Osteoblast (primary cell): Measurements from ENCODE around the gene SDC1. TPM values are rescaled to one million over a fixed set of nuclear protein-coding genes. Genes with fewer than 3 reads are reported as not detected.

ENCODE experiments used
- DNase-seq: peaks from one replicate; pipeline ENCODE4 v3.0.0; 2011; ENCODE audit warnings: low spot score, mixed read lengths; ENCODE audit not compliant: insufficient read length; ENCODE audit errors: missing footprints
- H2AFZ ChIP-seq: 2 replicates; pipeline ENCODE4 v1.6.0; 2011; ENCODE audit warnings: mild to moderate bottlenecking, low read length
- H3K27ac ChIP-seq: 2 replicates; pipeline ENCODE4 v1.5.1; 2011; ENCODE audit warnings: mild to moderate bottlenecking, low read depth, low read length, moderate library complexity
- H3K27me3 ChIP-seq: 2 replicates; pipeline ENCODE4 v1.6.0; 2012; ENCODE audit warnings: mild to moderate bottlenecking, control low read depth, inconsistent platforms, low read length, moderate library complexity; ENCODE audit not compliant: insufficient read depth
- H3K36me3 ChIP-seq: 2 replicates; pipeline ENCODE4 v1.5.1; 2011; ENCODE audit warnings: mild to moderate bottlenecking, low read length, control low read depth, moderate library complexity; ENCODE audit not compliant: insufficient read depth
- H3K4me1 ChIP-seq: 2 replicates; pipeline ENCODE4 v1.5.1; 2011; ENCODE audit warnings: mild to moderate bottlenecking, low read length, control low read depth, moderate library complexity; ENCODE audit not compliant: insufficient read depth
- H3K4me2 ChIP-seq: 2 replicates; pipeline ENCODE4 v1.6.0; 2011; ENCODE audit warnings: mild to moderate bottlenecking, low read length; ENCODE audit not compliant: insufficient read depth
- H3K4me3 ChIP-seq: fragments of 200-600 bp; sonication (generic); 3 replicates; pipeline ENCODE4 v1.5.1; 2012; ENCODE audit warnings: mild to moderate bottlenecking, low read length, inconsistent platforms; ENCODE audit not compliant: insufficient read depth
- H3K79me2 ChIP-seq: 2 replicates; pipeline ENCODE4 v1.6.0; 2012; ENCODE audit warnings: mild to moderate bottlenecking, low read length, control low read depth, inconsistent platforms; ENCODE audit not compliant: insufficient read depth
- H3K9me3 ChIP-seq: 2 replicates; pipeline ENCODE4 v1.5.1; 2011; ENCODE audit warnings: low read depth, low read length, control low read depth
- H4K20me1 ChIP-seq: 2 replicates; pipeline ENCODE4 v1.6.0; 2012; ENCODE audit warnings: mild to moderate bottlenecking, low read length, control low read depth; ENCODE audit not compliant: insufficient read depth
- CTCF ChIP-seq: IDR thresholded peaks from 2 replicates; pipeline ENCODE4 v1.5.1; 2011; ENCODE audit warnings: mild to moderate bottlenecking, low read depth, low read length, moderate library complexity; ENCODE audit errors: extremely low read depth
- total RNA-seq: library from RNA; depleted of rRNA; stranded (reverse); fragments of >200 nt; gene quantifications from 2 replicates; pipeline ENCODE4 v1.2.3, GENCODE V29; 2012

Gene SDC1
- total RNA-seq, 1 donor: 7.6 TPM

GRCh38 chr2:20169796-20170703, 54.9 kb downstream of the SDC1 start:
- Histone ChIP-seq H3K9me3 (no peaks in the 10 kb centered on the region), H3K36me3 (no peaks in the 10 kb centered on the region), H3K4me1 (peaks cover 18% of the 10 kb centered on the region), H3K4me3 (no peak overlapping the region), H3K79me2 (no peaks in the 10 kb centered on the region), H3K27me3 (no peaks in the 10 kb centered on the region), H3K27ac (no peak overlapping the region), H2AFZ (peak overlapping the region; percentile 12), H3K4me2 (no peak overlapping the region), H4K20me1 (no peaks in the 10 kb centered on the region)
- peak; percentile 75 for DNase-seq
- TF ChIP-seq CTCF: no peak

- DNase-seq: peak; percentile 35
- Histone ChIP-seq H3K27me3 (no peaks in the 10 kb centered on the region), H3K79me2 (no peaks in the 10 kb centered on the region), H3K4me3 (no peak overlapping the region), H3K4me2 (no peak overlapping the region), H3K4me1 (peaks cover 18% of the 10 kb centered on the region), H3K27ac (no peak overlapping the region), H4K20me1 (no peaks in the 10 kb centered on the region), H3K36me3 (no peaks in the 10 kb centered on the region), H3K9me3 (no peaks in the 10 kb centered on the region), H2AFZ (no peak overlapping the region)
- no peak for TF ChIP-seq CTCF
These were observed 55.9 kb downstream of the SDC1 start for GRCh38 chr2:20168727-20169696.

- H3K36me3 ChIP-seq: no peaks in the 10 kb centered on the region
- H3K27me3 ChIP-seq: no peaks in the 10 kb centered on the region
- no peak overlapping the region for H3K4me3 ChIP-seq
- no peak overlapping the region for H3K27ac ChIP-seq
- H3K9me3 ChIP-seq: no peaks in the 10 kb centered on the region
- no peaks in the 10 kb centered on the region for H3K79me2 ChIP-seq
- no peak for TF ChIP-seq CTCF
- DNase-seq: peak; percentile 56
- no peak overlapping the region for H2AFZ ChIP-seq
- H3K4me1 ChIP-seq: peaks cover 18% of the 10 kb centered on the region
- H4K20me1 ChIP-seq: no peaks in the 10 kb centered on the region
- H3K4me2 ChIP-seq: no peak overlapping the region
These were observed 56.7 kb downstream of the SDC1 start for GRCh38 chr2:20168048-20168726.
